Upper lobe of left lung (tissue), 4 donors: Measurements from ENCODE around the gene PIP4K2C.

ENCODE experiments used
- POLR2A ChIP-seq, 4 donors: fragments of 450-650 bp; IDR thresholded peaks; one replicate each; pipeline ENCODE4 v1.5.1; 2016 to 2017; ENCODE audit warnings: antibody characterized with exemption in 4 of 4, mild to moderate bottlenecking in 2 of 4
- POLR2AphosphoS5 ChIP-seq, 2 donors: sonication (generic); formaldehyde crosslinking; IDR thresholded peaks; one replicate each; pipeline ENCODE4 v1.5.1; 2017; ENCODE audit warnings: antibody characterized with exemption in 2 of 2
- TF ChIP-seq, protein P1 (sequence below), 6 experiments: fragments of 450-650 bp in 4 of 6; fragments of 200-600 bp in 2 of 6; sonication (generic) in 2 of 6; IDR thresholded peaks; one replicate each; pipeline ENCODE4 v1.5.1; 2016 to 2019; ENCODE audit warnings: antibody characterized with exemption in 6 of 6

GRCh38 chr12:57580466-57580795, 10.6 kb upstream of the PIP4K2C start:
- TF ChIP-seq, protein P1, sequence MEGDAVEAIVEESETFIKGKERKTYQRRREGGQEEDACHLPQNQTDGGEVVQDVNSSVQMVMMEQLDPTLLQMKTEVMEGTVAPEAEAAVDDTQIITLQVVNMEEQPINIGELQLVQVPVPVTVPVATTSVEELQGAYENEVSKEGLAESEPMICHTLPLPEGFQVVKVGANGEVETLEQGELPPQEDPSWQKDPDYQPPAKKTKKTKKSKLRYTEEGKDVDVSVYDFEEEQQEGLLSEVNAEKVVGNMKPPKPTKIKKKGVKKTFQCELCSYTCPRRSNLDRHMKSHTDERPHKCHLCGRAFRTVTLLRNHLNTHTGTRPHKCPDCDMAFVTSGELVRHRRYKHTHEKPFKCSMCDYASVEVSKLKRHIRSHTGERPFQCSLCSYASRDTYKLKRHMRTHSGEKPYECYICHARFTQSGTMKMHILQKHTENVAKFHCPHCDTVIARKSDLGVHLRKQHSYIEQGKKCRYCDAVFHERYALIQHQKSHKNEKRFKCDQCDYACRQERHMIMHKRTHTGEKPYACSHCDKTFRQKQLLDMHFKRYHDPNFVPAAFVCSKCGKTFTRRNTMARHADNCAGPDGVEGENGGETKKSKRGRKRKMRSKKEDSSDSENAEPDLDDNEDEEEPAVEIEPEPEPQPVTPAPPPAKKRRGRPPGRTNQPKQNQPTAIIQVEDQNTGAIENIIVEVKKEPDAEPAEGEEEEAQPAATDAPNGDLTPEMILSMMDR (IDR thresholded peaks at IDR 0.05), result no peak
- TF ChIP-seq POLR2AphosphoS5 (IDR thresholded peaks at IDR 0.05) (no peak), POLR2A (IDR thresholded peaks at IDR 0.05) (no peak)
